Neutrophil (primary cell): ENCODE measurements around the gene RAX2.

Source experiments
- H3K27ac ChIP-seq: fragments of 200-600 bp; sonication (generic); 2 replicates; pipeline ENCODE4 v1.5.1; 2016; ENCODE audit warnings: mild to moderate bottlenecking, moderate library complexity
- H3K27me3 ChIP-seq: fragments of 200-600 bp; sonication (generic); 2 replicates; pipeline ENCODE4 v1.6.0; 2016; ENCODE audit warnings: mild to moderate bottlenecking
- H3K36me3 ChIP-seq: fragments of 200-600 bp; sonication (generic); 2 replicates; pipeline ENCODE4 v1.5.1; 2017
- H3K4me1 ChIP-seq, 2 experiments: fragments of 200-600 bp in 1 of 2; sonication (generic) in 1 of 2; 1 replicate in 1 of 2; 2 replicates in 1 of 2; pipeline versions ENCODE4 v1.5.1 to v1.6.1; 2013 to 2016; ENCODE audit warnings: low read depth in 1 of 2, low read length in 1 of 2, mild to moderate bottlenecking in 1 of 2, moderate library complexity in 1 of 2; ENCODE audit not compliant: control insufficient read depth in 1 of 2, insufficient read depth in 1 of 2
- H3K4me3 ChIP-seq, 2 experiments: fragments of 200-600 bp in 1 of 2; sonication (generic) in 1 of 2; 1 replicate in 1 of 2; 2 replicates in 1 of 2; pipeline ENCODE4 v1.5.1; 2013 to 2016; ENCODE audit warnings: low read depth in 1 of 2, low read length in 1 of 2, mild to moderate bottlenecking in 1 of 2, moderate library complexity in 1 of 2
- H3K9me3 ChIP-seq: fragments of 200-600 bp; sonication (generic); 2 replicates; pipeline ENCODE4 v1.5.1; 2016
- CTCF ChIP-seq: fragments of 200-600 bp; sonication (generic); IDR thresholded peaks from 2 replicates; pipeline ENCODE4 v1.5.1; 2016; ENCODE audit warnings: antibody characterized with exemption

Gene RAX2

GRCh38 chr19:3778899-3779723 is 7.1 kb upstream of the RAX2 start:
- Histone ChIP-seq H3K27me3 (peaks cover 3% of the 10 kb centered on the region), H3K27ac (no peak overlapping the region), H3K36me3 (no peaks in the 10 kb centered on the region), H3K9me3 (peaks cover 19% of the 10 kb centered on the region), H3K4me3 (no peak overlapping the region), H3K4me1 (no peaks in the 10 kb centered on the region)
- no peak for TF ChIP-seq CTCF

GRCh38 chr19:3778104-3778867 is 6.3 kb upstream of the RAX2 start:
- Histone ChIP-seq H3K27ac (no peak overlapping the region), H3K9me3 (peaks cover 19% of the 10 kb centered on the region), H3K4me1 (no peaks in the 10 kb centered on the region), H3K27me3 (no peaks in the 10 kb centered on the region), H3K36me3 (no peaks in the 10 kb centered on the region), H3K4me3 (no peak overlapping the region)
- no peak for TF ChIP-seq CTCF

DNA sequence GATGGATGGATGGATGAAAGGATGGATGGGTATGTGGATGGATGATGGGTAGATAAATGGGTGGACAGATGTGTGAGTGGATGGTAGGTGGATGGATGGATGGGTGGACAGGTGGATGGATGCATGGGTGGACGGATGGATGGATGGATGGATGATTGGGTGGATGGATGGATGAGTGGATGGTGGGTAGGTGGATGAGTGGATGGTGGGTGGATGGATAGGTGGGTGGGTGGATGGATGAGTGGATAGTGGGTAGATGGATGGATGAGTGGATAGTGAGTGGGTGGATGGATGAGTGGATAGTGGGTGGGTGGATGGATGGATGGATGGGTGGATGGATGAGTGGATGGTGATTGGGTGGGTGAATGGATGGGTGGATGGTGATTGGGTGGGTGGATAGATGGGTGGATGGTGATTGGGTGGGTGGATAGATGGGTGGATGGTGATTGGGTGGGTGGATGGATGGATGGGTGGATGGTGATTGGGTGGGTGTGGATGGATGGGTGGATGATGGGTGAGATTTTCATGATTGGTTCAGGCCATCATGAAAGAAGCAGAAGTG is 4.5 kb upstream of the RAX2 start:
- peaks cover 8% of the 10 kb centered on the region for H3K9me3 ChIP-seq
- no peak for TF ChIP-seq CTCF
- H3K27me3 ChIP-seq: no peaks in the 10 kb centered on the region
- no peak overlapping the region for H3K4me3 ChIP-seq
- H3K36me3 ChIP-seq: no peaks in the 10 kb centered on the region
- no peaks in the 10 kb centered on the region for H3K4me1 ChIP-seq
- no peak overlapping the region for H3K27ac ChIP-seq

DNA sequence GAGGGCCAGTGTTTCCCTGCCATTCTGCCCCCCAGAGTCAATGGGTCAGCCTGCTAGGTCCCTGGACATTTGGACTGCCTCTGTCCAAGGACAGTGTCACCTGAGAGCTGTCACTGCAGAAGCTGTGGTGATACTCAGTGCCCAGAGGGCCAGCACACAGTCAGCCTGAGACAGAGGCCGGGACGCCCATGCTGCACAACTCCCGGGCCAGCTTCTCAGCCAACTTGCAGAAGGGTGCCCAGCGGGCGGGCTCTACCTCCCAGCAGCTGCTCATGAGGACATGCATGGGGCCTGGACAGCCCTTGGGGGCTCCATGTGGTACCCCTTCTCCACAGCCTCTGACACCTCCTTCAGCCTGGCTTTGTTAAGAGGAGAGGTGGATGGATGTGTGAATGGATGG is 3.8 kb upstream of the RAX2 start:
- no peak overlapping the region for H3K4me3 ChIP-seq
- no peaks in the 10 kb centered on the region for H3K27me3 ChIP-seq
- no peak for TF ChIP-seq CTCF
- no peaks in the 10 kb centered on the region for H3K36me3 ChIP-seq
- H3K9me3 ChIP-seq: peaks cover 3% of the 10 kb centered on the region
- no peak overlapping the region for H3K27ac ChIP-seq
- no peaks in the 10 kb centered on the region for H3K4me1 ChIP-seq

DNA sequence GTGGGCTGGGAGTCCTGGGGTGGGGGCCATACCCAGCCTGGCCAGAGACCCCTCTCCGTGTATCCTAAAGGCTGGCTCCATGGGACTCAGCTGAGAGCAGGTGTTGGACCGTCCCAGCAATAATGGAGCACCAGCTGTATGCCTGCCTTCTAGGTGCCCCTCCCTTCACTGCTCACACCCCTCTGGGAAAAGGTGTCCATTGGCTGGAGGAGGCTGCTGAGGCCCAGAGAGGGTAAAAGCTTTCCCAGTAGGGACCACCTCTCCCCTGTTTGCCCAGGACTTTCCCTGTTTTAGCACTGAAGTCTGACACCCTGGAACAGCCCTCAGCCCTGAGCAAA is 3.3 kb upstream of the RAX2 start:
- TF ChIP-seq CTCF: no peak
- Histone ChIP-seq H3K36me3 (no peaks in the 10 kb centered on the region), H3K4me1 (no peaks in the 10 kb centered on the region), H3K27me3 (no peaks in the 10 kb centered on the region), H3K9me3 (no peaks in the 10 kb centered on the region), H3K27ac (no peak overlapping the region), H3K4me3 (no peak overlapping the region)
